Esophagus squamous epithelium (tissue), 5 donors: ENCODE results near the gene DACT2. TPM values are rescaled to one million over a fixed set of nuclear protein-coding genes. Genes with fewer than 3 reads are reported as not detected.
"Not testable (repeated sequence)": the region's sequence is repeated elsewhere in the genome, so short reads cannot be mapped to it uniquely, and the experiment has no call there.

ENCODE experiments used
- DNase-seq: peaks from one replicate; lab custom pipeline; 2025; lab: John Stamatoyannopoulos, UW
- H3K27ac ChIP-seq, 4 donors: fragments of 200-600 bp; sonication (generic); one replicate each; pipeline ENCODE4 v1.5.1; 2016 to 2019; ENCODE audit warnings: mild to moderate bottlenecking in 1 of 4
- H3K27me3 ChIP-seq, 4 donors: fragments of 200-600 bp; sonication (generic); 1 replicate in 3 of 4; 2 replicates in 1 of 4; pipeline versions ENCODE4 v1.5.1 to v1.6.0; 2017 to 2021; ENCODE audit warnings: antibody characterized with exemption in 1 of 4
- H3K36me3 ChIP-seq, 3 donors: fragments of 200-600 bp; sonication (generic); one replicate each; pipeline ENCODE4 v1.5.1; 2016 to 2019
- H3K4me1 ChIP-seq, 3 donors: fragments of 200-600 bp; sonication (generic); one replicate each; pipeline ENCODE4 v1.5.1; 2017 to 2019
- H3K4me3 ChIP-seq, 4 donors: fragments of 200-600 bp; sonication (generic); 1 replicate in 3 of 4; 2 replicates in 1 of 4; pipeline ENCODE4 v1.5.1; 2016 to 2019; ENCODE audit warnings: mild to moderate bottlenecking in 2 of 4, moderate library complexity in 1 of 4
- H3K9me3 ChIP-seq, 3 donors: fragments of 200-600 bp; sonication (generic); one replicate each; pipeline ENCODE4 v1.5.1; 2016 to 2019
- CTCF ChIP-seq, 6 experiments: fragments of 450-650 bp in 4 of 6; fragments of 200-600 bp in 2 of 6; sonication (generic) in 2 of 6; IDR thresholded peaks; one replicate each; pipeline ENCODE4 v1.5.1; 2016 to 2019; ENCODE audit warnings: antibody characterized with exemption in 6 of 6, mild to moderate bottlenecking in 4 of 6, moderate library complexity in 4 of 6
- POLR2A ChIP-seq, 4 donors: fragments of 450-650 bp; IDR thresholded peaks; one replicate each; pipeline ENCODE4 v1.6.1; 2017; ENCODE audit warnings: antibody characterized with exemption in 4 of 4, mild to moderate bottlenecking in 4 of 4, moderate library complexity in 3 of 4
- WGBS, 2 donors: methylation state at CpG; one replicate each; pipeline ENCODE4 v1.1.5; 2018; 5-methylcytosine and 5-hydroxymethylcytosine counted together
- intact Hi-C: fragments of 100-400 bp; cut with DNase I; formaldehyde crosslinking; loops from one replicate; pipeline ENCODE4 v1.15.0; 2022
- total RNA-seq, 4 donors: library from RNA; depleted of rRNA; stranded (reverse); fragments of >200 nt; gene quantifications; one replicate each; pipeline ENCODE4 v1.1.0, GENCODE V29; 2016
- donor health status: DM: yes; HTN: yes; CAD: no.

Gene DACT2
- total RNA-seq, 4 donors from 2014 or later: 0.57 to 2.8 (median 1.9) TPM

- no peak for DNase-seq
- Histone ChIP-seq H3K27me3 (peaks cover 0 to 21% (median 0%) of the 10 kb centered on the region in 4 donors), H3K4me1 (no peaks in the 10 kb centered on the region), H3K4me3 (no peak overlapping the region), H3K9me3 (no peaks in the 10 kb centered on the region), H3K27ac (no peak overlapping the region), H3K36me3 (no peaks in the 10 kb centered on the region)
- TF ChIP-seq CTCF (IDR thresholded peaks at IDR 0.05): no peak
- TF ChIP-seq POLR2A (IDR thresholded peaks at IDR 0.05): no peak
- intact Hi-C loops: no loop called here
- 89% methylated on average over 14 to 22 of the region's 27 CpGs for WGBS, 2 donors
Measured at GRCh38 chr6:168288781-168289570, 30.6 kb downstream of the DACT2 start.

GRCh38 chr6:168287460-168287859 lies 32.1 kb downstream of the DACT2 start:
- intact Hi-C loops, DNase-seq, H3K27ac ChIP-seq, H3K4me1 ChIP-seq, H3K36me3 ChIP-seq, H3K4me3 ChIP-seq, H3K9me3 ChIP-seq: not testable (repeated sequence)
- H3K27me3 ChIP-seq: peaks cover 0 to 29% (median 0%) of the 10 kb centered on the region in 4 donors
- WGBS, 2 donors: 76 to 77% methylated on average over 6 of the region's 6 CpGs

- DNase-seq, H3K4me3 ChIP-seq, intact Hi-C loops, H3K9me3 ChIP-seq, H3K4me1 ChIP-seq, H3K36me3 ChIP-seq, H3K27ac ChIP-seq: not testable (repeated sequence)
- peaks cover 0 to 34% (median 0%) of the 10 kb centered on the region in 4 donors for H3K27me3 ChIP-seq
- 66 to 78% methylated on average over 6 to 8 of the region's 9 CpGs for WGBS, 2 donors
Measured at GRCh38 chr6:168286771-168287446, 32.7 kb downstream of the DACT2 start.

GRCh38 chr6:168286116-168286515 lies 33.5 kb downstream of the DACT2 start:
- DNase-seq: no peak
- Histone ChIP-seq H3K4me3 (no peak overlapping the region), H3K36me3 (no peaks in the 10 kb centered on the region), H3K9me3 (no peaks in the 10 kb centered on the region), H3K27ac (no peak overlapping the region), H3K4me1 (no peaks in the 10 kb centered on the region), H3K27me3 (peaks cover 0 to 36% (median 0%) of the 10 kb centered on the region in 4 donors)
- no peak for TF ChIP-seq POLR2A (IDR thresholded peaks at IDR 0.05)
- no peak for TF ChIP-seq CTCF (IDR thresholded peaks at IDR 0.05)
- intact Hi-C loops: no loop called here
- 74 to 84% methylated on average over 8 to 12 of the region's 12 CpGs for WGBS, 2 donors

GRCh38 chr6:168285456-168285855 lies 34.1 kb downstream of the DACT2 start:
- DNase-seq: no peak
- 91 to 94% methylated on average over 18 to 21 of the region's 21 CpGs for WGBS, 2 donors
- TF ChIP-seq POLR2A (IDR thresholded peaks at IDR 0.05) (no peak), CTCF (IDR thresholded peaks at IDR 0.05) (no peak)

GRCh38 chr6:168284187-168284586 lies 35.4 kb downstream of the DACT2 start:
- intact Hi-C loops: no loop called here
- WGBS, 2 donors: 30 to 44% methylated on average over 2 to 3 of the region's 6 CpGs
- Histone ChIP-seq H3K9me3 (no peaks in the 10 kb centered on the region), H3K27ac (no peak overlapping the region), H3K4me1 (no peaks in the 10 kb centered on the region), H3K4me3 (no peak overlapping the region), H3K36me3 (no peaks in the 10 kb centered on the region), H3K27me3 (peaks cover 0 to 47% (median 0%) of the 10 kb centered on the region in 4 donors)
- no peak for TF ChIP-seq CTCF (IDR thresholded peaks at IDR 0.05)
- TF ChIP-seq POLR2A (IDR thresholded peaks at IDR 0.05): no peak
- no peak for DNase-seq

More at GRCh38 chr6:168285456-168285855, 34.1 kb downstream of the DACT2 start:
- H3K27ac ChIP-seq: no peak overlapping the region
- no peaks in the 10 kb centered on the region for H3K36me3 ChIP-seq
- intact Hi-C loops: no loop called here
- peaks cover 0 to 43% (median 0%) of the 10 kb centered on the region in 4 donors for H3K27me3 ChIP-seq
- no peak overlapping the region for H3K4me3 ChIP-seq
- no peaks in the 10 kb centered on the region for H3K9me3 ChIP-seq
- H3K4me1 ChIP-seq: no peaks in the 10 kb centered on the region
